HEK293 (cell line): ENCODE results near the gene MSMP.

Experiments
- ATF2 ChIP-seq: fragments of 450-650 bp; formaldehyde crosslinking; IDR thresholded peaks from 2 replicates; pipeline ENCODE4 v1.5.1; 2016; ENCODE audit warnings: missing biosample characterization, missing genetic modification characterization, low read depth
- CTCF ChIP-seq: fragments of 450-650 bp; formaldehyde crosslinking; IDR thresholded peaks from 2 replicates; pipeline ENCODE4 v1.5.1; 2016; ENCODE audit warnings: missing biosample characterization, missing genetic modification characterization
- SCRT1 ChIP-seq: fragments of 450-650 bp; formaldehyde crosslinking; IDR thresholded peaks from 2 replicates; pipeline ENCODE4 v1.5.1; 2016; ENCODE audit warnings: missing biosample characterization, missing genetic modification characterization, borderline replicate concordance
- YY1 ChIP-seq: fragments of 450-650 bp; formaldehyde crosslinking; IDR thresholded peaks from 2 replicates; pipeline ENCODE4 v1.5.1; 2018; ENCODE audit warnings: missing biosample characterization, missing genetic modification characterization
- ZBTB17 ChIP-seq: fragments of 450-650 bp; formaldehyde crosslinking; IDR thresholded peaks from 2 replicates; pipeline ENCODE4 v1.5.1; 2016; ENCODE audit warnings: missing biosample characterization, missing genetic modification characterization
- ZNF140 ChIP-seq: fragments of 450-650 bp; formaldehyde crosslinking; IDR thresholded peaks from 2 replicates; pipeline ENCODE4 v1.5.1; 2016; ENCODE audit warnings: missing biosample characterization, missing genetic modification characterization
- ZNF174 ChIP-seq: fragments of 450-650 bp; formaldehyde crosslinking; IDR thresholded peaks from 2 replicates; pipeline ENCODE4 v1.5.0; 2017; ENCODE audit warnings: missing biosample characterization, mild to moderate bottlenecking, missing genetic modification characterization
- ZNF23 ChIP-seq: fragments of 450-650 bp; formaldehyde crosslinking; IDR thresholded peaks from 2 replicates; pipeline ENCODE4 v1.5.1; 2016; ENCODE audit warnings: missing biosample characterization, missing genetic modification characterization, borderline replicate concordance
- ZNF274 ChIP-seq, 2 experiments: fragments of 200-500 bp in 1 of 2; fragments of 450-650 bp in 1 of 2; sonication (Bioruptor generic) in 1 of 2; formaldehyde crosslinking in 1 of 2; IDR thresholded peaks; 2 replicates each; pipeline versions ENCODE4 v1.5.1 to v1.6.1; 2014 to 2016; ENCODE audit warnings: borderline replicate concordance in 1 of 2, inconsistent platforms in 1 of 2, low read length in 1 of 2, missing biosample characterization in 1 of 2, missing genetic modification characterization in 1 of 2
- ZNF707 ChIP-seq: fragments of 450-650 bp; formaldehyde crosslinking; IDR thresholded peaks from 2 replicates; pipeline ENCODE4 v1.5.1; 2016; ENCODE audit warnings: missing biosample characterization, missing genetic modification characterization
- ZNF76 ChIP-seq: fragments of 450-650 bp; formaldehyde crosslinking; IDR thresholded peaks from 2 replicates; pipeline ENCODE4; 2016; ENCODE audit warnings: low read depth, missing biosample characterization, missing genetic modification characterization, borderline replicate concordance
- TF ChIP-seq, protein P1 (sequence below): fragments of 450-650 bp; formaldehyde crosslinking; IDR thresholded peaks from 2 replicates; pipeline ENCODE4 v1.5.1; 2016; ENCODE audit warnings: missing biosample characterization, missing genetic modification characterization

DNA sequence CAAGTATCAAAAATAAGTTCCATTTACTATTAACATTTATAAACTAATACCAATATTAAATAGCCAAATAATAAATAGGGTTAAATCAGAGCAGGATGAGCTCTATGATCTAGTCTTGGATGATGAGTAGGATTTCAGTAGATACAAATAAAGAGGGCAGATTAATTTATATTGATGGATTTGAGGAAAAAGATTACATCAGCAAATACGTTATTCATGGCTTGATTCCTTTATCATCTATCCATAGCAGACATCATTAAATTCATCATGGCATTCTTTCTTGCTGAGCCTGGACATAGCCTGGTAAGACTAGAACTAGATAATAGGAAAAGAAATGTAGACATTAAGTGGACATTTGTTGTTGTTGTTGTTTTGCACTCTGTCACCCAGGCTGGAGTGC, 13.4 kb upstream of the MSMP start:
- TF ChIP-seq YY1 (no peak), ZNF140 (tag by site-specific recombination) (no peak), ATF2 (tag by site-specific recombination) (no peak), CTCF (tag by site-specific recombination) (no peak), ZBTB17 (tag by site-specific recombination) (no peak), ZNF274 (IDR thresholded peaks at IDR 0.05; ENCODE audit: low read length) (no peak), ZNF274 (tag by site-specific recombination; IDR thresholded peaks at IDR 0.05; ENCODE audit: borderline replicate concordance) (no peak), ZNF76 (no peak), SCRT1 (tag by site-specific recombination) (no peak), ZNF174 (tag by site-specific recombination) (no peak), ZNF23 (no peak), ZNF707 (tag by site-specific recombination) (no peak)
- TF ChIP-seq, protein P1, sequence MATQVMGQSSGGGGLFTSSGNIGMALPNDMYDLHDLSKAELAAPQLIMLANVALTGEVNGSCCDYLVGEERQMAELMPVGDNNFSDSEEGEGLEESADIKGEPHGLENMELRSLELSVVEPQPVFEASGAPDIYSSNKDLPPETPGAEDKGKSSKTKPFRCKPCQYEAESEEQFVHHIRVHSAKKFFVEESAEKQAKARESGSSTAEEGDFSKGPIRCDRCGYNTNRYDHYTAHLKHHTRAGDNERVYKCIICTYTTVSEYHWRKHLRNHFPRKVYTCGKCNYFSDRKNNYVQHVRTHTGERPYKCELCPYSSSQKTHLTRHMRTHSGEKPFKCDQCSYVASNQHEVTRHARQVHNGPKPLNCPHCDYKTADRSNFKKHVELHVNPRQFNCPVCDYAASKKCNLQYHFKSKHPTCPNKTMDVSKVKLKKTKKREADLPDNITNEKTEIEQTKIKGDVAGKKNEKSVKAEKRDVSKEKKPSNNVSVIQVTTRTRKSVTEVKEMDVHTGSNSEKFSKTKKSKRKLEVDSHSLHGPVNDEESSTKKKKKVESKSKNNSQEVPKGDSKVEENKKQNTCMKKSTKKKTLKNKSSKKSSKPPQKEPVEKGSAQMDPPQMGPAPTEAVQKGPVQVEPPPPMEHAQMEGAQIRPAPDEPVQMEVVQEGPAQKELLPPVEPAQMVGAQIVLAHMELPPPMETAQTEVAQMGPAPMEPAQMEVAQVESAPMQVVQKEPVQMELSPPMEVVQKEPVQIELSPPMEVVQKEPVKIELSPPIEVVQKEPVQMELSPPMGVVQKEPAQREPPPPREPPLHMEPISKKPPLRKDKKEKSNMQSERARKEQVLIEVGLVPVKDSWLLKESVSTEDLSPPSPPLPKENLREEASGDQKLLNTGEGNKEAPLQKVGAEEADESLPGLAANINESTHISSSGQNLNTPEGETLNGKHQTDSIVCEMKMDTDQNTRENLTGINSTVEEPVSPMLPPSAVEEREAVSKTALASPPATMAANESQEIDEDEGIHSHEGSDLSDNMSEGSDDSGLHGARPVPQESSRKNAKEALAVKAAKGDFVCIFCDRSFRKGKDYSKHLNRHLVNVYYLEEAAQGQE (tag by site-specific recombination) = no peak
